Right lobe of liver (tissue), 6 donors: ENCODE measurements around the gene ERC2. TPM values are rescaled to one million over a fixed set of nuclear protein-coding genes. Genes with fewer than 3 reads are reported as not detected.

Source experiments
- ATAC-seq, 4 donors: fragments of 200-7000 bp; cut with Tn5 transposase; one replicate each; pipeline ENCODE4 v1.9.1; 2020; ENCODE audit warnings: mild to moderate bottlenecking in 4 of 4, moderate library complexity in 4 of 4
- DNase-seq, 3 donors: peaks; one replicate each; pipeline ENCODE4 v3.0.0-alpha.2; 2020
- H3K27ac ChIP-seq, 3 donors: fragments of 200-600 bp; one replicate each; pipeline ENCODE4 v1.8.0; 2022
- H3K27me3 ChIP-seq, 2 donors: fragments of 200-600 bp; one replicate each; pipeline ENCODE4 v1.8.0; 2022
- H3K36me3 ChIP-seq, 4 donors: fragments of 200-600 bp; sonication (generic) in 1 of 4; one replicate each; pipeline versions ENCODE4 v1.5.1 to v1.8.0; 2017 to 2022; ENCODE audit warnings: control low read depth in 1 of 4
- H3K4me1 ChIP-seq, 4 donors: fragments of 200-600 bp; sonication (generic) in 1 of 4; one replicate each; pipeline versions ENCODE4 v1.5.1 to v1.8.0; 2017 to 2022; ENCODE audit warnings: control low read depth in 1 of 4
- H3K4me3 ChIP-seq, 3 donors: fragments of 200-600 bp; one replicate each; pipeline ENCODE4 v1.8.0; 2022
- H3K9me3 ChIP-seq, 4 donors: fragments of 200-600 bp; sonication (generic) in 1 of 4; one replicate each; pipeline versions ENCODE4 v1.5.1 to v1.8.0; 2017 to 2022; ENCODE audit warnings: control low read depth in 1 of 4
- CTCF ChIP-seq, 4 donors: fragments of 200-600 bp in 3 of 4; fragments of 450-650 bp in 1 of 4; IDR thresholded peaks; one replicate each; pipeline versions ENCODE4 v1.5.1 to v1.8.0; 2016 to 2022; ENCODE audit warnings: antibody characterized with exemption in 4 of 4, mild to moderate bottlenecking in 2 of 4
- POLR2A ChIP-seq: fragments of 450-650 bp; IDR thresholded peaks from one replicate; pipeline ENCODE4 v1.6.1; 2017; ENCODE audit warnings: antibody characterized with exemption, mild to moderate bottlenecking
- WGBS: methylation state at CpG from one replicate; pipeline ENCODE4 v1.1.6; 2018; ENCODE audit warnings: low coverage, low lambda C conversion rate; ENCODE audit not compliant: insufficient coverage; ENCODE audit errors: missing lambda C conversion rate; 5-methylcytosine and 5-hydroxymethylcytosine counted together
- intact Hi-C, 2 donors: fragments of 100-400 bp; cut with DNase I; formaldehyde crosslinking; loops; one replicate each; pipeline versions ENCODE4 v1.11.2 to v1.14.1; 2022
- total RNA-seq, 6 experiments: library from RNA; depleted of rRNA in 2 of 6; stranded (reverse); fragments of >200 nt in 2 of 6; fragmentation: NEBNext Ultra II Directional in 3 of 6; extraction: Animal tissue kit (Norgen Biotek cat#: 25700) in 3 of 6; gene quantifications; one replicate each; pipeline versions ENCODE4 v1.1.0 to v1.2.4, GENCODE V29; 2016 to 2023
- donor health status: DM: no; HTN: yes; CAD: no.
- donor health status: DM: no; HTN: no; CAD: no.
- donor health status: DM: no; HTN: no; CAD: no.
- donor health status: DM: no; HTN: yes; CAD: no.
- donor health status: DM: no; HTN: yes; CAD: no.

ERC2 gene
- total RNA-seq, 6 experiments from 2014 or later: not detected

- H3K27ac ChIP-seq: no peak overlapping the region
- intact Hi-C loops: no loop called here
- no peaks in the 10 kb centered on the region for H3K27me3 ChIP-seq
- ATAC-seq: no peak
- no peak overlapping the region for H3K4me3 ChIP-seq
- 82% methylated on average over 10 of the region's 10 CpGs for WGBS
- TF ChIP-seq CTCF (IDR thresholded peaks at IDR 0.05) (no peak), POLR2A (no peak)
- H3K4me1 ChIP-seq: no peaks in the 10 kb centered on the region
- no peaks in the 10 kb centered on the region for H3K9me3 ChIP-seq
- no peak for DNase-seq
- H3K36me3 ChIP-seq: no peaks in the 10 kb centered on the region
Measured at GRCh38 chr3:55569033-55569599, 899.2 kb downstream of the ERC2 start.

- H3K27me3 ChIP-seq: no peaks in the 10 kb centered on the region
- H3K9me3 ChIP-seq: no peaks in the 10 kb centered on the region
- no peaks in the 10 kb centered on the region for H3K36me3 ChIP-seq
- no peak overlapping the region for H3K4me3 ChIP-seq
- no peak for TF ChIP-seq POLR2A
- TF ChIP-seq CTCF (IDR thresholded peaks at IDR 0.05): no peak
- no peak for ATAC-seq
- no peak overlapping the region for H3K27ac ChIP-seq
- WGBS: 54% methylated on average over 2 of the region's 3 CpGs
- intact Hi-C loops: no loop called here
- no peak for DNase-seq
- no peaks in the 10 kb centered on the region for H3K4me1 ChIP-seq
Measured at GRCh38 chr3:55567615-55568014, 900.7 kb downstream of the ERC2 start.

- Histone ChIP-seq H3K9me3 (no peaks in the 10 kb centered on the region), H3K27me3 (no peaks in the 10 kb centered on the region), H3K36me3 (no peaks in the 10 kb centered on the region), H3K4me1 (no peaks in the 10 kb centered on the region), H3K4me3 (no peak overlapping the region), H3K27ac (no peak overlapping the region)
- DNase-seq: no peak
- TF ChIP-seq POLR2A (no peak), CTCF (IDR thresholded peaks at IDR 0.05) (no peak)
- intact Hi-C loops: no loop called here
- no peak for ATAC-seq
- 100% methylated on average over 1 of the region's 1 CpG for WGBS
Measured at GRCh38 chr3:55567121-55567520, 901.1 kb downstream of the ERC2 start.

- no peak overlapping the region for H3K4me3 ChIP-seq
- 83% methylated on average over 3 of the region's 3 CpGs for WGBS
- DNase-seq: no peak
- H3K36me3 ChIP-seq: no peaks in the 10 kb centered on the region
- H3K27ac ChIP-seq: no peak overlapping the region
- intact Hi-C loops: no loop called here
- H3K27me3 ChIP-seq: no peaks in the 10 kb centered on the region
- H3K4me1 ChIP-seq: no peaks in the 10 kb centered on the region
- no peaks in the 10 kb centered on the region for H3K9me3 ChIP-seq
- TF ChIP-seq POLR2A (no peak), CTCF (IDR thresholded peaks at IDR 0.05) (no peak)
- ATAC-seq: no peak
Measured at GRCh38 chr3:55565521-55565920, 902.7 kb downstream of the ERC2 start.

- Histone ChIP-seq H3K4me3 (no peak overlapping the region), H3K27ac (no peak overlapping the region), H3K27me3 (no peaks in the 10 kb centered on the region), H3K4me1 (no peaks in the 10 kb centered on the region), H3K36me3 (no peaks in the 10 kb centered on the region), H3K9me3 (no peaks in the 10 kb centered on the region)
- no peak for TF ChIP-seq POLR2A
- no peak for TF ChIP-seq CTCF (IDR thresholded peaks at IDR 0.05)
- DNase-seq: no peak
- no peak for ATAC-seq
- 100% methylated on average over 2 of the region's 6 CpGs for WGBS
- intact Hi-C loops: no loop called here
Measured at GRCh38 chr3:55564726-55565125, 903.5 kb downstream of the ERC2 start.
